Measurements from ENCODE around the gene INHBB. TPM values are rescaled to one million over a fixed set of nuclear protein-coding genes. Genes with fewer than 3 reads are reported as not detected.
"Not testable (repeated sequence)": the region's sequence is repeated elsewhere in the genome, so short reads cannot be mapped to it uniquely, and the experiment has no call there.

INHBB gene
- polyA plus RNA-seq, 5 donors = 0.12 to 0.51 (median 0.28) TPM

- DNase-seq = no peak
These were observed 30.4 kb upstream of the INHBB start for GRCh38 chr2:120315367-120316033.

- DNase-seq = no peak
These were observed 29.9 kb upstream of the INHBB start for GRCh38 chr2:120316071-120316470.

GRCh38 chr2:120316528-120317179 lies 29.3 kb upstream of the INHBB start:
- no peak for DNase-seq

- DNase-seq = no peak
These were observed 28.8 kb upstream of the INHBB start for GRCh38 chr2:120317180-120317533.

- no peak for DNase-seq
These were observed 28.0 kb upstream of the INHBB start for GRCh38 chr2:120317916-120318315.

- peak; percentile 55 for DNase-seq
These were observed 27.3 kb upstream of the INHBB start for GRCh38 chr2:120318626-120319025.

GRCh38 chr2:120319123-120319522 lies 26.8 kb upstream of the INHBB start:
- DNase-seq = no peak

- DNase-seq = no peak
These were observed 26.1 kb upstream of the INHBB start for GRCh38 chr2:120319686-120320317.

- peak in 1 of 2 donors; percentile 51 for DNase-seq
These were observed 25.6 kb upstream of the INHBB start for GRCh38 chr2:120320318-120320851.

GRCh38 chr2:120320887-120321556 lies 24.9 kb upstream of the INHBB start:
- not testable (repeated sequence) for DNase-seq

- no peak for DNase-seq
These were observed 24.1 kb upstream of the INHBB start for GRCh38 chr2:120321721-120322284.

GRCh38 chr2:120322329-120322728 lies 23.6 kb upstream of the INHBB start:
- no peak for DNase-seq

- DNase-seq = peak; percentile 62 to 68
These were observed 22.7 kb upstream of the INHBB start for GRCh38 chr2:120323214-120323613.

- no peak for DNase-seq
These were observed 22.0 kb upstream of the INHBB start for GRCh38 chr2:120323807-120324399.

GRCh38 chr2:120324933-120325332 lies 21.0 kb upstream of the INHBB start:
- no peak for DNase-seq

- DNase-seq = no peak
These were observed 19.9 kb upstream of the INHBB start for GRCh38 chr2:120326066-120326465.

- DNase-seq = no peak
These were observed 14.8 kb upstream of the INHBB start for GRCh38 chr2:120330946-120331822.

- DNase-seq = no peak
These were observed 14.0 kb upstream of the INHBB start for GRCh38 chr2:120331903-120332302.

- no peak for DNase-seq
These were observed 13.6 kb upstream of the INHBB start for GRCh38 chr2:120332384-120332783.

- DNase-seq = no peak
These were observed 11.9 kb upstream of the INHBB start for GRCh38 chr2:120334068-120334467.

GRCh38 chr2:120336749-120337148 lies 9.2 kb upstream of the INHBB start:
- DNase-seq = no peak
